ENCODE data around the gene CAPN1. TPM values are rescaled to one million over a fixed set of nuclear protein-coding genes. Genes with fewer than 3 reads are reported as not detected.

The CAPN1 gene
- polyA plus RNA-seq, 1 donor from 2014 or later, result 102 TPM

DNA sequence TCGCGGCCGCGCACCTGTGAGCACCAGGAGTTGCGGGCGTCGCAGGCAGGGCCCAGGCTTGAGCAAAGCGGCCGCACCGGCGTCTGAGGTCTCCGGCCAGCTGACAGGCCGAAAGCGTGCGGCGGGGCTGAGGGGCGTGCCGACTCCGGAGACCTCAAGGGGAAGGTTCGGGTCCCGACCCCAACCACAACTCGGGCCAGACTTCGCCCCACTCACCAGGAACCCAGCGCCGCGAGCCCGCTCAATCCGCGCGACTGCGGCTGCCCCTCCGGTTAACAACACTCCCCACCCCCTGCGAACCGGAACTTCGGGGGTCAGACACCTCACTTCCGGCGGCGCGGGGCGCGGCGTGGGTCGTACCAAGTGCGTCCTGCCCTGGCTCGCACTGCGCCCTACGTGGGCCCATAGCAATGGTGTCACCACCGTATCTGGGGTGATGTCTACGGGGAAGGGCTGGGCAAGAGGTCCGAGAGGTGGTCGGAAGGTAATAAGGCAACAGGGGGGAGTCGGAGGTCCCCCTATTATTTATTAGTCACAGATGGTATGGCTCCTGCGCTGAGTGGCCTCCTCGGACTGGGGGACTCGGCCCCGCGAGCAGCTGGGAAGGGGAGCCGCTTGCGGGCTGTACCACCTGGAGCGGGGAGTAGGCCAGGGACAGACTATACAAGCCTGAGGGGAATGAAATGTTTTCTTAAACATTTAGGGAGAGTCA, 47.3 kb upstream of the CAPN1 start, which contains the start of gene SYVN1:
Gene SYVN1 (minus strand): TSS at position 280 of the 712 bp plus-strand sequence. CDS start 918 bp downstream, outside the sequence.
- Histone ChIP-seq H3K27me3 (ENCODE audit: insufficient read depth, low read depth, low read length) (no peaks in the 10 kb centered on the region), H3K36me3 (ENCODE audit: insufficient read depth, low read length) (no peaks in the 10 kb centered on the region), H3K27ac (ENCODE audit: low read length) (peak within 1 kb of the TSS; percentile 98), H3K79me2 (replicated peaks; ENCODE audit: insufficient read depth, low read length) (peaks cover 16% of the 10 kb centered on the region), H4K20me1 (ENCODE audit: insufficient read depth) (no peaks in the 10 kb centered on the region), H3K4me2 (ENCODE audit: low read length) (peak within 1 kb of the TSS; percentile 95), H3K9me2 (ENCODE audit: insufficient read depth, low read length) (no peaks in the 10 kb centered on the region), H3F3A (ENCODE audit: insufficient read depth, low read length, poor library complexity, severe bottlenecking) (peaks cover 5% of the 10 kb centered on the region), H3K9me3 (ENCODE audit: low read length) (no peaks in the 10 kb centered on the region), H3K4me3 (ENCODE audit: low read length) (peak within 1 kb of the TSS; percentile 100), H3K9ac (ENCODE audit: low read length) (peak within 1 kb of the TSS; percentile 97), H2AFZ (ENCODE audit: low read depth, low read length) (peak within 1 kb of the TSS; percentile 87)
- TF ChIP-seq RAD21 (conservative IDR thresholded peaks at IDR 0.05) (no peak), SMC3 (conservative IDR thresholded peaks at IDR 0.05; ENCODE audit: poor library complexity) (peak; percentile 20), EP300 (conservative IDR thresholded peaks at IDR 0.05; ENCODE audit: poor library complexity, severe bottlenecking) (peak; percentile 76), TAF1 (IDR thresholded peaks at IDR 0.05; ENCODE audit: low read depth) (peak; percentile 48), POLR2AphosphoS5 (IDR thresholded peaks at IDR 0.05) (peak; percentile 97), MXI1 (conservative IDR thresholded peaks at IDR 0.05; ENCODE audit: poor library complexity, severe bottlenecking) (peak; percentile 79), EZH2 (IDR thresholded peaks at IDR 0.05; ENCODE audit: borderline replicate concordance, insufficient read depth, low read length, poor library complexity, severe bottlenecking) (no peak), CTCF (IDR thresholded peaks at IDR 0.05; ENCODE audit: poor library complexity, severe bottlenecking) (peak; percentile 22)
- TF ChIP-seq, protein P1, sequence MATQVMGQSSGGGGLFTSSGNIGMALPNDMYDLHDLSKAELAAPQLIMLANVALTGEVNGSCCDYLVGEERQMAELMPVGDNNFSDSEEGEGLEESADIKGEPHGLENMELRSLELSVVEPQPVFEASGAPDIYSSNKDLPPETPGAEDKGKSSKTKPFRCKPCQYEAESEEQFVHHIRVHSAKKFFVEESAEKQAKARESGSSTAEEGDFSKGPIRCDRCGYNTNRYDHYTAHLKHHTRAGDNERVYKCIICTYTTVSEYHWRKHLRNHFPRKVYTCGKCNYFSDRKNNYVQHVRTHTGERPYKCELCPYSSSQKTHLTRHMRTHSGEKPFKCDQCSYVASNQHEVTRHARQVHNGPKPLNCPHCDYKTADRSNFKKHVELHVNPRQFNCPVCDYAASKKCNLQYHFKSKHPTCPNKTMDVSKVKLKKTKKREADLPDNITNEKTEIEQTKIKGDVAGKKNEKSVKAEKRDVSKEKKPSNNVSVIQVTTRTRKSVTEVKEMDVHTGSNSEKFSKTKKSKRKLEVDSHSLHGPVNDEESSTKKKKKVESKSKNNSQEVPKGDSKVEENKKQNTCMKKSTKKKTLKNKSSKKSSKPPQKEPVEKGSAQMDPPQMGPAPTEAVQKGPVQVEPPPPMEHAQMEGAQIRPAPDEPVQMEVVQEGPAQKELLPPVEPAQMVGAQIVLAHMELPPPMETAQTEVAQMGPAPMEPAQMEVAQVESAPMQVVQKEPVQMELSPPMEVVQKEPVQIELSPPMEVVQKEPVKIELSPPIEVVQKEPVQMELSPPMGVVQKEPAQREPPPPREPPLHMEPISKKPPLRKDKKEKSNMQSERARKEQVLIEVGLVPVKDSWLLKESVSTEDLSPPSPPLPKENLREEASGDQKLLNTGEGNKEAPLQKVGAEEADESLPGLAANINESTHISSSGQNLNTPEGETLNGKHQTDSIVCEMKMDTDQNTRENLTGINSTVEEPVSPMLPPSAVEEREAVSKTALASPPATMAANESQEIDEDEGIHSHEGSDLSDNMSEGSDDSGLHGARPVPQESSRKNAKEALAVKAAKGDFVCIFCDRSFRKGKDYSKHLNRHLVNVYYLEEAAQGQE (IDR thresholded peaks at IDR 0.05; ENCODE audit: borderline replicate concordance), result peak; percentile 29

GRCh38 chr11:65134952-65135632, 46.6 kb upstream of the CAPN1 start:
- H3K27me3 ChIP-seq (ENCODE audit: insufficient read depth, low read depth, low read length), result no peaks in the 10 kb centered on the region

More at GRCh38 chr11:65134952-65135632, 46.6 kb upstream of the CAPN1 start:
- Histone ChIP-seq H3K9ac (ENCODE audit: low read length) (peak overlapping the region; percentile 97), H3K4me2 (ENCODE audit: low read length) (peak overlapping the region; percentile 92), H3K36me3 (ENCODE audit: insufficient read depth, low read length) (no peaks in the 10 kb centered on the region), H2AFZ (ENCODE audit: low read depth, low read length) (peak overlapping the region; percentile 87), H3K79me2 (replicated peaks; ENCODE audit: insufficient read depth, low read length) (peaks cover 16% of the 10 kb centered on the region), H3K4me3 (ENCODE audit: low read length) (peak overlapping the region; percentile 100), H3K9me2 (ENCODE audit: insufficient read depth, low read length) (no peaks in the 10 kb centered on the region), H4K20me1 (ENCODE audit: insufficient read depth) (no peaks in the 10 kb centered on the region), H3F3A (ENCODE audit: insufficient read depth, low read length, poor library complexity, severe bottlenecking) (peaks cover 5% of the 10 kb centered on the region), H3K27ac (ENCODE audit: low read length) (peak overlapping the region; percentile 98), H3K9me3 (ENCODE audit: low read length) (no peaks in the 10 kb centered on the region)
- TF ChIP-seq, protein P1 (IDR thresholded peaks at IDR 0.05; ENCODE audit: borderline replicate concordance), result peak; percentile 7
- TF ChIP-seq TAF1 (IDR thresholded peaks at IDR 0.05; ENCODE audit: low read depth) (peak; percentile 84), MXI1 (conservative IDR thresholded peaks at IDR 0.05; ENCODE audit: poor library complexity, severe bottlenecking) (peak; percentile 69), RAD21 (conservative IDR thresholded peaks at IDR 0.05) (peak; percentile 21), EZH2 (IDR thresholded peaks at IDR 0.05; ENCODE audit: borderline replicate concordance, insufficient read depth, low read length, poor library complexity, severe bottlenecking) (no peak), SMC3 (conservative IDR thresholded peaks at IDR 0.05; ENCODE audit: poor library complexity) (peak; percentile 25), CTCF (IDR thresholded peaks at IDR 0.05; ENCODE audit: poor library complexity, severe bottlenecking) (no peak), EP300 (conservative IDR thresholded peaks at IDR 0.05; ENCODE audit: poor library complexity, severe bottlenecking) (no peak), POLR2AphosphoS5 (IDR thresholded peaks at IDR 0.05) (peak; percentile 73)
